HG02885 (cell line): ENCODE data around the gene SPSB3.

ENCODE experiments used
- ATAC-seq: cut with Tn5 transposase; IDR thresholded peaks from one replicate; pipeline ENCODE4 v1.9.1; 2021; ENCODE audit warnings: mild to moderate bottlenecking; ENCODE audit not compliant: unreplicated experiment, poor library complexity

The SPSB3 gene

DNA sequence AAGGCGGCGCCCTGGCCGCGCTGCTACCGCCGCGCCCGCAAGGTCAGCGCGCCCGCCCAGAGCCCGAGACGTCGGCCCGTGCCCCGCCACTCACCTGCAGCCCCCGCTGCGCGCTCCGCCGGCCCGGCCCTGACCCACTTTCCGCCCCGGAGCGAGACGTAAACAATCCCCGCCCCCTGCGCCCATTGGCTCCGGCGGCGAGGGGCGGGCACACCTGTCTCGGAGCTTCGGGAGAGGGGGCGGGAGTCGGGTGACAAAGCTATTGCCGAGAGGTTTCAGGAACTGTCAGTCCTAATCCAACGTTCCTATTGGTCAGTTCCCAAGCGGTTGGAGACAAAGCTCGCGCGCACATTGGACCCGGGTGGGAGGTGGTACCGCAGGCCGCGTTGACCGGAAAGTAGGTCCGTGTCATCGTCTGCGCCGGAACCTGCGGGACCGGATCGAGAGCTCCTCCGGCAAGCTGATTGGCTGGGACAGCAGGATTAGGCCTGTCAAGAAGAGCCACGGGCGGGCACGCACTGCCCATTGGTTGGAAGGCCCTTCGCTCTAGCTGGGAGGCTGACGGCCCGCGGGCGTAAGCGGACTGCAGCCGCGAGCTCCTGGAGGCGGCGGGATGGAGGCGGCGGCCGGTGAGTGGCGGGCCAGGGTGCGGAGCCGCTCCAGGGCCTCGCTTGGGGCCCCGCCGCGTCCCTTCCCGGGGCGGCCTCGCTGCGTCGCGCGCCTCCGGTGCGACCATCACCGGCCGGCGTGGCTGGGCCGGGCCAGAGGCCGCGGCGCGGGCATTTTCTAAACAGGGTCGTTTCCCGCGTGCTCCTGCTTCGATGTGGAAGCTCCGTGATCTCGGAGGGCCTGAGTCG is at the start of gene SPSB3, which contains the start of gene NUBP2:
Gene SPSB3 (minus strand): TSS at position 164 of the 857 bp plus-strand sequence. CDS start 1,088 bp downstream, outside the sequence.
Gene NUBP2 (plus strand): TSS at position 553 of the 857 bp plus-strand sequence. CDS start 61 bp downstream, at position 614.
- ATAC-seq: peak; percentile 84

DNA sequence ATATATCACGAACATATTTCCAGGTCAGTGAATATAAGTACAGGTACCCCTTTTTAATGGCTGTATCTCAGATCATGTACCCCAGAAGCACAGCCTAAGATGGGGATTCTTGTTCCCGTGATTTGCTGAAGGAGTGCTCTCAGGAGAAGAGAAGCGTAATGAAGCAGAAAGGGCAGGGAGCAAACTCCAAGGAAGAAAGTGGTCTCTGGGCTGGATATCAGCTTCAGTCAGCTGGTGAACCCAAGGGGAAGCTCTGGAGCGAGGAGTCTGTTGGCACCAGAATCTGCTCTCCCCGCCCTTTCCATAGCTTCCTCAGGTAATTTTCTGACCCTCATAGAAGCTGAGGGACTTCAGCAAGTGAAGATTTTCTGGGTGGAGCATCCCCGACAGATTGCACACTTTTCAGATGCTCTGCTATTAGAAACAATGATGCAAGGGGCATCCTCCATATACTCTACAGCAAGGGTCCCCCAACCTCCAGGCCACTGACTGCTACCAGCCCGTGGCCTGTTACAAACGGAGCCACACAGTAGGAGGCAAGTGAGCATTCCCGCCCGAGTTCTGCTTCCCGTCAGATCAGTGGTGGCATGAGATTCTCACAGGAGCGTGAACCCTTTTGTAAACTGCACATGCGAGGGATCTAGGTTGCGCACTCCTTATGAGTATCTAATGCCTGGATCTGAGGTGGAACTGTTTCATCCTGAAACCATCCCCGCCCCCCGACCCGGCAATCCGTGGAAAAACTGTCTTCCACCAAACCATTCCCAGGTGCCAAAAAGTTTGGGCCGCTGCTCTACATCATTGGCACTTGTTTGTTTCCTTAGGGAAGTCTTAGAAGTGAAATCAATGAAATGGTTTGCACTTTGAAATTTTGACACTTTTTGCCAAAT is 49.1 kb upstream of the SPSB3 start:
- no peak for ATAC-seq

DNA sequence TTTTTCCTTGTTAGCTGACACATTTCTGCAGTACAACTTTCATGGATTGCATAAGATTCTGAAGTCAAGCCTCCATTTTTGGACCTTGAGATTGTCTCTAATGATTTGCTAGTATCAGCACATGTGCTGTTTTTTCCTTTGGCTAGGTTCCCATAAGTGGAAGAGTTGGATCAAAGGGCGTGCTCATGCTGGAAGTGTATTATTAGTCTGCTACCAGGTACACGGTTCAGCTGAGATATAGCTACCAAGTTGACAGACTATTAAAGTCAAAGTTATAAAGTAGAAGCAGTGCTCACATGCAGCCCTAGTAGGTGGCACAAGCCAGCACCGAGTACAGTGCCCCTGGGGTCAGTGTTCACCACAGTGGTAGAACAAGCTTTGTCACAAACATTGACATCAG is 47.8 kb upstream of the SPSB3 start:
- no peak for ATAC-seq

DNA sequence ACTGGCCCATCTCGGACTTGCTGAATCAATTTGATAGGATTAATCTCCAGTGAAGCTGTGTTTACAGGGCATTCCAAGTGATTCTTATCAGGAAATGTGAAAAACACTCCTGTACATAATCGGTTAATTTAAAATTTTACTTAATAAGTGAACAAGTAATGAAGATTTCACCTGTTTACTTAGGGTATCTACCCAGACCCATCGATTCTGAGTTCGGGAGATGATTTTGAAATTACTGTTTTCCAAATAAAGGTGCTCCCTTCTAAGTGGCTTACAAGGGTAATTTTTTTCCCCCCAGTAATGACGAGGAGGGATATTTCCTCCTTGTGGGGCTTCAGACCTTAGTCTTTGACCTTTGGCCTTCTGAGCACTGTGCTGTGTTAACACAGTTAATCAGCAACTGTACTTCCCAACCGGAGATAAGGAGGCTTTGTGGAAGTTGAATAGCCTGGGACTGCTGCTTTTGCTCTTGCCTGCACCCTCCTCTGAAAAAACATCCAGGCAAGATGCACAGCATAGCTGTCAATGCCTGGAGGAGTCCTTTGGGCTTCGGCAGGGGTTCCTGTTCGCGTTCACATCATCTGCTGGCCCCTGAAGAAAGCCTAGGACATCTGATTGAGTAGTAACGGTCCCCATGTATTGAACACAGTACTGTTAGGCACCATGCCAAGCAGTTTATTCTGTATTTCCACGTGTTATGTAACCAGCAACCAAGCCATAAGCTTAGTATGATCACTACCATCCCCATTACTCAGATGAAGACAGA is 46.5 kb upstream of the SPSB3 start:
- ATAC-seq: no peak

DNA sequence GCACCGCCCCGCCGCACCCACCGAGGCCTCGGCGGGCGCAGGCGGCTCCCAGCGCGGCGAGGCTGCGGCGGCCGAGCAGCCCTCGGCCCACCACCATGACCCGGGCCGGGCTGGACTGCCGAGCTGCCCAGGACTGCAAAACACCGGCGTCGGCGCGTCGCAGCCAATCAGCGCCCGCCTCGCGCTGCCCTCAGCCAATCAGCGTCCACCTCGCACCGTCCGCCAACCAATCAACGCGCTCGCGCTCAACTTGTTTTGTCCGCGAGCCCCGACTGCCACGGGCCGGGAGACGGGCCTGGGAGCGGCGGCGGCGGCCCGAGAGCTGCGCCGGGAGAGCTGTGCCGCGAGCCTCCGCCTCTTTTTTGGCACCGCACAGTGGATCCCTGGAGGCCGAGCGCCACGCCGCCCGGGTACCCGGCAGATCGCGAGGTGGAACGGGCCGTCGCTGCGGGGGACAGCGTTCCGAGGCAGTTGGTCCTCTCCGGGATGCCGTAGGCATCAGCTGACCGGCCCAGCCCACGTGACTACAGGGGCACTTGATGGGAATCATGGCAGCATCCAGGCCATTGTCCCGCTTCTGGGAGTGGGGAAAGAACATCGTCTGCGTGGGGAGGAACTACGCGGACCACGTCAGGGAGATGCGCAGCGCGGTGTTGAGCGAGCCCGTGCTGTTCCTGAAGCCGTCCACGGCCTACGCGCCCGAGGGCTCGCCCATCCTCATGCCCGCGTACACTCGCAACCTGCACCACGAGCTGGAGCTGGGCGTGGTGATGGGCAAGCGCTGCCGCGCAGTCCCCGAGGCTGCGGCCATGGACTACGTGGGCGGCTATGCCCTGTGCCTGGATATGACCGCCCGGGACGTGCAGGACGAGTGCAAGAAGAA is 44.6 kb upstream of the SPSB3 start, which contains the start of the genes FAHD1 and HAGH:
Gene FAHD1 (plus strand): TSS at position 516 of the 883 bp plus-strand sequence. CDS start 33 bp downstream, at position 549.
Gene HAGH (minus strand): TSS at position 135 of the 883 bp plus-strand sequence. CDS start 38 bp downstream, at position 97.
- ATAC-seq: peak; percentile 86

DNA sequence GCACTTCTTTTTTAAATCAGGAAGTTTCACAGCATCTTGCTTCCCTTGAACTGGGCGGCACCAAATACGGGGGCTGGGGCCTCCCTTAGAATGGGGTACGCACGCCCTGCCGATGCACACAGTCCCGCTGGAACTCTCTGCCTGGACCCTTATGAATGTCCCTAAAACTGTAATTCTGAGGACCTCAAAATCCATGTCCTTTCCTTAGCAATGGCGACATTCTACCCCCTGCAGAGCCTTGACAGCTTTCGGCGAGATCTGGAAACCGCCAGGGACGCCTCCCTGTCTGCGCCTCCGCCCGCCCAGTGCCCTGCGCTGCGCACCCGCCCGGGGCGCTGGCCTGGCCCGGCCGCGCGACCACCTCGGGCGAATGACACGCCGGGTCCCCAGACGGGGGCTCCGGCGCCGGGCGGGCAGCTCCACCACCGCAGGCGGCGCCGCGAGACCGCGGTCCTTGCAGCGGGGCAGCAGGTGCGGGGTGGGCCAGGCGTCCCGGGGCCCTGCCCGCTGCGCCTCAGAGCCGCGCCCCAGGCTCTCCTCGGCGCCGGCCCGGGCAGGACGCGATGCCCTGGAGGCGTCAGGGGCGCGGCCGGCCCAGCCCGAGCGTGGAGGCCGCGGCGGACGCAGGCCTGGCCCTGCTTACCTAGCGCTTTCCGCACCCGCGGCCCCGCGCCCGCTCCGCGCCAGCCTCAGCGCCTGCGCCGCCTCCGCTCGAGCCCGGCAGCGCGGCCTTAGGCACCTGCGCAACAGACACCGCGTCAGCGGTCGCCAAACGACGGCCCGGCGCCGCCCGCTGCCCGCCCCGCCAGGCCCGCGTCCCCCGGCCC is 43.7 kb upstream of the SPSB3 start:
- peak; percentile 54 for ATAC-seq

DNA sequence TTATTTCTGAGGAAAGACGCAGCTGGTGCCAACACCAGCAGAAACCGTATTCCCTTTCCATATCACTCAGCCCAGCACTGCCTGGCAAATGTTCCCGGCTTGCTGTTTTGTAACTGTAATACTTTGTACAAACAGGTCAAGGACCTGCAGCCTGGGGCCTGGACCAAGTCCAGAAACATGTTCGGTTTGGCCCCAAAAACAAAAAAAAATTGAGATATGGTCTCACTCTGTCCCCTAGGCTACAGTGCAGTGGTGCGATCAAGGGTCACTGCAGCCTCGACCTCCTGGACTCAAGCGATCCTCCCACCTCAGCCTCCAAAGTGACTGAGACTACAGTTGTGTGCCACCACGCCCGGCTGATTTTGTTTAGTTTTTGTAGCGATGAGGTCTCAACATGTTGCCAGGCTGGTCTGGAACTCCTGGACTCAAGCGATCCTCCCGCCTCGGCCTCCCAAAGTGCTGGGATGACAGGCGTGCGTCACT is 43.1 kb upstream of the SPSB3 start:
- no peak for ATAC-seq

DNA sequence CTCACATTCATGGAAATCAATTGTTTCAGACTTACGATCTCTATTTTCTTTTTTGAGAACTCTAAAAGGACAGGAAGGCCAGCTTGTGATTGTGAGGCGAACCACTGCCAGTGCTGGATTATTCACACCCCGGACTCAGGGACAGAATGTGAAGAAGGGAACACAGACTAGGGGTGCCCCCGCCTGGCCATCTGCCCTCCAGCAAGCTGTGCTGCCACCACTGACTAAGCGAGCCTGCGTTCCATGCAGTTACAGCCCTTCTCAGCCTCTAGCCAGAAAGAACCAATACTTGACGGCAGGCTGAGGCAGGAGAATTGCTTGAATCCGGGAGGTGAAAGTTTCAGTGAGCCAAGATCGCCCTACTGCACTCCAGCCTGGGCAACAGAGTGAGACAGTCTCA is 41.5 kb upstream of the SPSB3 start:
- no peak for ATAC-seq

DNA sequence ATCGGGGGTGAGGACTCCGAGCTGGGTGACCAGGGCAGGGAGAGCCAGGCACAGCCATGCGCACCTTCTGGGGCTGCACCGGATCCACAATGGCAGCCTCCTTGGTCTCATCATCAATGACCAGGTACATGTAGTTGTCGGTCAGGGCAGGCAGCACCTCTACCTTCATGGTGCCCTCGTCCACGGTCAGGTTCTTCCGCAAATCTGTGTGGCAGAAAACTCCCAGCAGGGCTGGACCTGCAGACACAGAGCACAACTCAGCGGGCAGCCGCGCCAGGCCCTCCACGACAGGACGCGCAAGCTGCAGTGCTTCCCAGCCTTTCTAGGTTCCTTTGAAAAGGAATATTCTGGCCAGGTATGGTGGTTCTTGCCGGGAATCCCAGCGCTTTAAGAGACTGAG is 40.4 kb upstream of the SPSB3 start:
- no peak for ATAC-seq

DNA sequence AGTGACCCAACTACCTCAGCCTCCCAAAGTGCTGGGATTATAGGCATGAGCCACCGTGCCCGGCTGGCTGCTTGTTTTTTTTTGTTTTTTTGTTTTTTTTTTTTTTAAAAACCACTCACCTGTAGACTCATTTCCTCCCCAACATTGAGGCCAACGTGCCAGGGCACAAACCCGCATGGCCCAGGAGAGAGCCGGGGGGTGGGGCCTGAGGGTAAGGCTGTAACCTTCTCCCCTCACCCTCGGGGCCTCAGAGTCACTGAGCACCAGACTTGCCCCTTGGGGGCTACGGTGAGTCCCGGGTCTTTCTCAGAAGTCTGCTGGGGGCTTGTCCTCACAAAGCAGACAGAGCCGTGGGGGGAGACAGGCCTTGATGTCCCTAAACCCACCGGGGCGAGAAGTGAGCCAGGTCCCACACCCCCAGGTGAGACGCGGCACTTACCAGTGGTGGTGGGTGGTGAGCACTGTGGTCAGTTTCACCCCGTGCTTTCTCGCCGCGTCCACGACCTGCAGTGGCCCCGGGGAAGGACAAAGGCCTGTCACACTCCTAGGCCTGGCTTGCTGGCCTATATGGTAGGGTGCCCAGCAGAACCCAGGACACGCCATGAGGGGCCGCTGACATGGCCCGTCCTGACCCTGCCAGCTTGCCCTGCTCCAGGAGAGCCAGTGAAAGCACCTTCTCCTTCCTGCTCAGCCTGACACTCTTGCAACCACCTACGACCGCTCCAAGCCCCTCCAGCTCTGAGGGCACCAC is 39.7 kb upstream of the SPSB3 start:
- ATAC-seq: no peak

DNA sequence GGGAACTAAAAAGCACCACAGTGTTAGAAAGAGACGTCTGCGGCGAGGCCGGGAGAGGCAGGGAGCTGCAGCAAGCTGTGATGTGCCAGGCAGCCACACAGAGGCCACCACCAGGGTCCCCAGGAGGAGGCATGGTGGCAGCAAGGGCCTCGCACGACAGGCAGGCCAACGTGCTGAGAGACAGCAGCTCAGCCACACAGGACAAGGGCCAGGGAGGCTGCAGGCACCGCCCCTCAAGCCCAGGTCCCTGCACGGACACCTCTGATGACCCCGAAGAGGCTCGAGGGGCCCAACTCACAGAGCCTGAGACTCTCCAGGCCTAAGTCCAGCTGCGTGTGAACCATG is 38.5 kb upstream of the SPSB3 start:
- ATAC-seq: no peak

DNA sequence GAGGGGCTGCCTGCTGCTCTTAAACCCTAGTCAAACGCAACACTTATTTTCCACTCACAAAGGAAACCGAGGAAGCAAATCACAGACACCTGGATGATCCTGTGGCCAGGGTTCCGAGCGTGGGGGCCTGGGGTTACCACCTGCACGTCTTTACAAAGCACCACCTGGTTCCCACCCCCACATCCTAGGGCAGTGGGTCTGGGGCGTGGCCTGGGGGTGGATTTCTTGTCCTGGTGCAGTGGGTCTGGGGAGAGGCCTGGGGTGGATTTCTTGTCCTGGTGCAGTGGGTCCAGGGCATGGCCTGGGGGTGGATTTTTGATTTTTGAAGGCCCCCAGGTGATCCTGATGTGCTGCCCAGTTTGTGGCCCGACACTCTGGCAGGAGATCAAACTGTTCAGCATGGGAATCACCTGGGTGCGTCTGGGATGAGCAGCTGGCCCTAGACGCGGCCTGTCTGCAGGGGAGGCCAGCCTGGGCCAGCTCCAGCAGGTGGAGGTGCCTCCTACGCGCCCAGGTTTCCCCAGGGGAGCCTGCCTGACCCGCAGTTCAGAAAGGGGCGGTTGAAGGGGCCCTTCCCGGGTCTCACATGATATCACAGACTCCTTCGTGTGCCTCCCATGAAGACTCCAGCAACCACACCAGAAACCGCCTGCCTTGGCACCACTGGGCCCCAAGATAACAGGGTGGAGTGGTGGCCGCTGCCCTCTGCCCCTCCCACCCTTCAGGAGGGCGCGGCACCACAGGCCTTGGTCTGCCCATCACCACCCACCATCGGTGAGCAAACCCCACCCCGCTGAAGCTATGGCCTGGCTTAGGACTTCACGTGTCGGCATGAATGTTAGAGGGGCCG is 38.0 kb upstream of the SPSB3 start:
- no peak for ATAC-seq

DNA sequence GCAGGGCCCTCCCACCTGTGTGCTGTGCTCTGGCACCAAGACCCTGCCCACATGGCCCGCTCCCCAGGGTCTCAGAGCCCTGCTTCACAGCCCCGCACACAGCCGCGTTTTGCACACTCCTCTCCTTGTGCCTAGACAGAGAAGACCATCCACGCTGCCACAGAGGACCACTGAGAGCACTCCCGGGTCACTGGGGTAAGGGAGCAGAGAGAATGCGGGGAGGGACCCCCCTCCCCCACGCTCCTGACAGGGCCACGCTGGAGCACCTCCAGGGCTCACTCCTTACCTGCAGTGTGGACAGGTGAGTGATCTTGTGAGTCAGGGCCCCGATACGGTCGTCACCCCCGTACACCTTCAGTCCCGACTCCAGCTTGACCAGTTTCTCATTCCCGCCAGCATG is 37.2 kb upstream of the SPSB3 start:
- no peak for ATAC-seq

DNA sequence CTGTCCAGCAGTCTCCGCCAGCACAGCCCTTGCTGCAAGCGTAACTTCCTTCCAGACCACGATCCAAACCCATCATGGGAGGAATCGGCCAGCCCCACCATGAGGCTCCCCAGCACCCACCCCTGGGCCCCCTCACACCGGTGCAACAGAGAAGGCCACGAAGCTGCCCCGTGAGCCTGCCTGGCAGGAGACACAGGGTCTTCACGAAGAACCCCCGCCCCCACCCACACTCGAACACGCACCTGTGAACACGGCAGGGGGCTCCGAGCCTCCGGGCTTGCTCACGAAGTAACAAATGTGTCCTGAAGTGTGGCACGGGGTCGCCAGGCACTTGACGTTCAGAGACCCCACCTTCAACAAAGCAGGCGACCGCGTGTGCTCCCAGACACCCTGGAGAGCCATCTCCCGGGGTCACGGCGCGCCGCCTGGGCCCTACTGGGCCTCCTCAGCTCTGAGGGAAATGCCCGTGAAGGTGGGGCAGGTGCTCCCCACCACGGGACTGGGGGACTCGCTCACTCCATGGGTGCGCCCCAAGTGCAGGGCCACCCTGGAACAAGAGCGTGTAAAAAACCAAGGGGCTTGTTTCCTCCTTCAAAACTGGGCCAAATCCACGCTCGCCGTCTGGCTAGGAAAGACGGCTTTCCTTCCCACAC is 36.6 kb upstream of the SPSB3 start:
- no peak for ATAC-seq

DNA sequence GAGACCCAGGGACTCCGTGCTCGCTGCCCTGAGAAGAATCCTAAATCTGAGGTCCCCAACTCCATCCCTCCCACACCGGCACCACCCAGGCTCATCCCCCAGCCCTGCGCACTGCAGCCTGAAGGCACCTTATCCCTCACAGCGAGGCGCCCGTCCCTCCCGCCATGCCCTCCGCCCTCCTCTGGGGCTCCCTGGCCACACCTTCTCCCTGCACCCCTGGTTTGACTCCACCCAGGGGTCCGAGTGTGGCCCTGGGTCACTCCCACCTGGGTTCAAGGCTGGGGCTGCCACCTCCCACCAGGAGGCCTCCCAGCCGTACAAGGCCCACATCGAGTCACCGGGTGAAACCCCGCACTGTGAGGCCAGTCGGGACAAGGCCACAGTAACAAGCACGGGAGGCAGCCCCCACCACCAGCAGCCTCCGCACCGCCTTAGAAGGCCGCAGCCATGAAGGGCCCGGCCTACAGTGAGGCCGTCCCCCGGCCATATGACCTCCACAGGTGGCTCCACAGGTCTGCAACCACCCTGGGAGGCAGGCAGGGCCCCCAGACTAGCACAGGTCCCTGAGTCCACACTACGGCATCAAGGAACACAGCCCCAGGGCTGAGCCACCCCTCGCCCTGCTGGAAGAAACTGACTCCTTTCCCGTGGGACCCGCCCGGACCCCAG is 36.0 kb upstream of the SPSB3 start:
- no peak for ATAC-seq

DNA sequence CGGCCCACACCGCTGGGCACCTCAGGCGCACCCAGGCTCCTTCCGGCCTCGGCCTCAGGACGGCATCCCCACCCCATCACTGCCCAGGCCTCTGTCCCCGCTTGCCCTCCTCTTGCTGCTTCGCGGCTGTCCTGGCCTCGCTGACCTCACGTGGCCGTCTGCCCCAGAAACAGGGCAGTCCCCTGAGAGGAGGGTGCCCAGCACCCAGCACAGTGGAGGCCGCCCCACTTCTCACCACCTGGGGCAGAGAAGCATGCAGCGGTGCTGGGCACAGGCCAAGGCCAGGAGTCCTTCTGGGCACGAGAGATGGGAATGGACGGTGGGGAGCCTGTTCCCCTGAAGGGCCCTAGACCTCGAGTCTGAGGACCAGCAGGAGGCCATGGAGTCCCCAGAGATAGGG is 35.3 kb upstream of the SPSB3 start:
- ATAC-seq: no peak
